ENCODE data around the gene SLFN11.
"Not testable (repeated sequence)": the region's sequence is repeated elsewhere in the genome, so short reads cannot be mapped to it uniquely, and the experiment has no call there.

The SLFN11 gene

DNA sequence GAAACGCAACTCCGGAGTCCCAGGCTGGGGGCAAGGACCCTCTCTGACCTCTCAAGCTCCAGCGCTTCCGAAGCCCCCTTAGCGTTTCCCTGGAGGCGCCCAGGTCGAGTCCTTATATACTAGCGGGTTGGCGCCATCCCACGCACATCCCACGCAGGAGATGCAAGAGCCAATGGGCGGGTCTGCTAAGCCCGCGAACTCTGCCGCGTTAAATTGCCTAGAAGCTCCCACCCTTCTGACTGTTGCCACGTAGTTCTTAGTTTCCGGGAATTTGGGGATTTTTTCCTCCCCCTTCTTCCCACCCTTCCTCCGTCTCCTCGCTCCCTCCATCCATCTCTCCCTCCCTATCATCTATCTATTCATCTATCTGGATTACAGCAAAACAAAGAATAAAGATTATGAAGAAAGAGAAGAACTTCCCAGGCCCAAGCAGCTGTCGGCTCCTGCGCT lies at the start of gene SLFN11:
Gene SLFN11, minus strand, starts transcription at position 88 of the 450 bp plus-strand sequence. CDS start 9,814 bp downstream, outside the sequence.
- Histone ChIP-seq H3K4me3 (ENCODE audit: low read depth, low read length) (peak within 1 kb of the TSS; percentile 61), H3K9me3 (ENCODE audit: control insufficient read depth, insufficient read depth, low read length) (no peaks in the 10 kb centered on the region), H3K36me3 (ENCODE audit: control insufficient read depth, insufficient read depth, low read length) (no peaks in the 10 kb centered on the region), H3K27ac (ENCODE audit: low read depth, low read length) (no peak within 1 kb of the TSS), H3K9ac (ENCODE audit: low read depth, low read length) (no peak within 1 kb of the TSS), H3K27me3 (ENCODE audit: control insufficient read depth, insufficient read depth, low read length) (peaks cover 89% of the 10 kb centered on the region), H3K4me1 (ENCODE audit: control insufficient read depth, insufficient read depth, low read length) (peaks cover 8% of the 10 kb centered on the region)

DNA sequence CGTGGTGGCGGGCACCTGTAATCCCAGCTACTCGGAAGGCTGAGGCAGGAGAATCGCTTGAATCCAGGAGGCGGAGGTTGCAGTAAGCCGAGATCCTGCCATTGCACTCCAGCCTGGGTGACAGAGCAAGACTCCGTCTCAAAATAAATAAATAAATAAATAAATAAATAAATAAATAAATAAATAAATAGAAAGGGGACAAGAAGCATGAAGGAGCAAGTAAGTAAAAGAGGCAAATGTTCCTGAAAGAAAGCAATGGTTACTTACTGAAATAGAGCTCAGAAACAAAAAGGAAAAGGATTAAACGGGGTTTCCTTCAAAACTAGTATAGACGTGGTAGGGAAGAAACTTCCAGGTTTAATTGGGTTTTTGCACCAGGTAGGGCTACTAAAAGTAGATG lies 47.6 kb upstream of the SLFN11 start:
- H3K36me3 ChIP-seq (ENCODE audit: control insufficient read depth, insufficient read depth, low read length) = peaks cover 37% of the 10 kb centered on the region
- H3K4me3 ChIP-seq (ENCODE audit: low read depth, low read length); H3K9ac ChIP-seq (ENCODE audit: low read depth, low read length); H3K27ac ChIP-seq (ENCODE audit: low read depth, low read length); H3K4me1 ChIP-seq (ENCODE audit: control insufficient read depth, insufficient read depth, low read length); H3K27me3 ChIP-seq (ENCODE audit: control insufficient read depth, insufficient read depth, low read length); H3K9me3 ChIP-seq (ENCODE audit: control insufficient read depth, insufficient read depth, low read length): not testable (repeated sequence)

GRCh38 chr17:35416659-35417058 lies 43.2 kb upstream of the SLFN11 start:
- H3K4me3 ChIP-seq (ENCODE audit: low read depth, low read length) = no peak overlapping the region
- no peak overlapping the region for H3K9ac ChIP-seq (ENCODE audit: low read depth, low read length)
- no peaks in the 10 kb centered on the region for H3K9me3 ChIP-seq (ENCODE audit: control insufficient read depth, insufficient read depth, low read length)
- H3K4me1 ChIP-seq (ENCODE audit: control insufficient read depth, insufficient read depth, low read length) = no peaks in the 10 kb centered on the region
- H3K27ac ChIP-seq (ENCODE audit: low read depth, low read length) = no peak overlapping the region
- peaks cover 28% of the 10 kb centered on the region for H3K36me3 ChIP-seq (ENCODE audit: control insufficient read depth, insufficient read depth, low read length)
- no peaks in the 10 kb centered on the region for H3K27me3 ChIP-seq (ENCODE audit: control insufficient read depth, insufficient read depth, low read length)

- H3K9me3 ChIP-seq (ENCODE audit: control insufficient read depth, insufficient read depth, low read length); H3K27ac ChIP-seq (ENCODE audit: low read depth, low read length); H3K4me1 ChIP-seq (ENCODE audit: control insufficient read depth, insufficient read depth, low read length); H3K27me3 ChIP-seq (ENCODE audit: control insufficient read depth, insufficient read depth, low read length); H3K4me3 ChIP-seq (ENCODE audit: low read depth, low read length); H3K9ac ChIP-seq (ENCODE audit: low read depth, low read length): not testable (repeated sequence)
- peaks cover 39% of the 10 kb centered on the region for H3K36me3 ChIP-seq (ENCODE audit: control insufficient read depth, insufficient read depth, low read length)
Measured at GRCh38 chr17:35414707-35415106, 41.3 kb upstream of the SLFN11 start.

GRCh38 chr17:35414247-35414646 lies 40.8 kb upstream of the SLFN11 start:
- Histone ChIP-seq H3K27me3 (ENCODE audit: control insufficient read depth, insufficient read depth, low read length) (no peaks in the 10 kb centered on the region), H3K9ac (ENCODE audit: low read depth, low read length) (no peak overlapping the region), H3K4me3 (ENCODE audit: low read depth, low read length) (no peak overlapping the region), H3K27ac (ENCODE audit: low read depth, low read length) (no peak overlapping the region), H3K36me3 (ENCODE audit: control insufficient read depth, insufficient read depth, low read length) (peaks cover 37% of the 10 kb centered on the region), H3K9me3 (ENCODE audit: control insufficient read depth, insufficient read depth, low read length) (no peaks in the 10 kb centered on the region), H3K4me1 (ENCODE audit: control insufficient read depth, insufficient read depth, low read length) (no peaks in the 10 kb centered on the region)

DNA sequence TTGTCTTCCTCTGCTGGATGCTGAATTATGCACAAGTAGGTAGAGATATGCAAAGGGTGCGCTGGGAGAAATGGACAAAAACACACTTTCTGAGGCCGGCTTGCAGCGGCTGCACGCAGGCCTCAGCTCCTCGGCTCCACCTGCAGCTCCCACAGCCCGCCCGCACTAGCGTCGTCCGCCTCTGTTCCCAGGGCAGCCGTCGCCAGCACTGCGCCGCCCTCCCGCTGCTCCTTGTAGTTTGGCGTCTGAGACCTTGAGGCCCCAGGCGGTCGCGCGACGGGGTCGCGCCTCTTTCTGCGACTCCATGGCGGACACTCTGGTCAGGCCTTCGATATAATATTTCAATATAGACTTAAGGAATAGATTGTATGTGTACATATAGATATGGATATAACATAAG lies 34.1 kb upstream of the SLFN11 start:
- H3K9me3 ChIP-seq (ENCODE audit: control insufficient read depth, insufficient read depth, low read length) = no peaks in the 10 kb centered on the region
- H3K36me3 ChIP-seq (ENCODE audit: control insufficient read depth, insufficient read depth, low read length) = peaks cover 38% of the 10 kb centered on the region
- H3K4me1 ChIP-seq (ENCODE audit: control insufficient read depth, insufficient read depth, low read length) = no peaks in the 10 kb centered on the region
- no peaks in the 10 kb centered on the region for H3K27me3 ChIP-seq (ENCODE audit: control insufficient read depth, insufficient read depth, low read length)
- no peak overlapping the region for H3K4me3 ChIP-seq (ENCODE audit: low read depth, low read length)
- no peak overlapping the region for H3K9ac ChIP-seq (ENCODE audit: low read depth, low read length)
- H3K27ac ChIP-seq (ENCODE audit: low read depth, low read length) = no peak overlapping the region

DNA sequence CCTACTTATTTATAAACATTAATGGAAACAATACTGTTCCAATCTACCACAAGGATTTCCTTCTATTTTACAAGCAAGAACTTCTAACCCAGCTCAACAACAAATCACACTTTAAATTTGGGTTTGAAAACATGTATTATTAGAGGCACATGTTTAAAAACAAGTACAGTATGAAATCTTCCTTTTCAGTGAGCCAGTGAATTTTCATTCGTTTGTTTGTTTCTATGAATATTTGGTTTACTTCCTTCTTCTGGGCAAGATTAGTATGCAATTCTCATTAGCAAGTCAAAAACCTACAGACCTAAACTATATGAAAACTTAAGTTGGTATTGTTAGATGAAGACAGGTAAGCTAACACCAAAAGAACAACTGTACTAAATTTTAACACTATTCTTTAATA lies 33.1 kb upstream of the SLFN11 start:
- Histone ChIP-seq H3K27ac (ENCODE audit: low read depth, low read length) (no peak overlapping the region), H3K9ac (ENCODE audit: low read depth, low read length) (no peak overlapping the region)

DNA sequence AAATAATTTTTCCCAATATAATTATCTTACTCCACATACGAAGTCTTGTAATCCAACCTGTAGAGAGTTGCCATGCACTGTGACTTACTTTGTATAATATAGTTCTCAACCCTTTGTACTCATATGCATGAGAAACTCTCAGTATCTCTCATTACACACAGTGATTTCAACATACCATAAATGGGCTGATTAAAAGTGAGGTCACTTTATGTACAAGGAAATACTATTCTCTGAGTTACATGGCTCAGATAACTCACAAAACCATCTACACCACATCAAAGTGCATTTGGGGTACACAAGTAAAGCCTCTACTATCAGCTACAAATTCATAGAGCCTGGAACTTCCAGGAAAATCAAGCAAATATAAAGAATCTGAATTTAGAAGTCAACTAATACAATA lies 30.9 kb upstream of the SLFN11 start:
- no peak overlapping the region for H3K27ac ChIP-seq (ENCODE audit: low read depth, low read length)
- no peaks in the 10 kb centered on the region for H3K27me3 ChIP-seq (ENCODE audit: control insufficient read depth, insufficient read depth, low read length)
- no peaks in the 10 kb centered on the region for H3K9me3 ChIP-seq (ENCODE audit: control insufficient read depth, insufficient read depth, low read length)
- H3K36me3 ChIP-seq (ENCODE audit: control insufficient read depth, insufficient read depth, low read length) = peaks cover 16% of the 10 kb centered on the region; the same call in 1 of the 2 replicates
- no peak overlapping the region for H3K4me3 ChIP-seq (ENCODE audit: low read depth, low read length)
- H3K4me1 ChIP-seq (ENCODE audit: control insufficient read depth, insufficient read depth, low read length) = no peaks in the 10 kb centered on the region
- no peak overlapping the region for H3K9ac ChIP-seq (ENCODE audit: low read depth, low read length)

More for the DNA sequence above, 33.1 kb upstream of the SLFN11 start:
- no peak overlapping the region for H3K4me3 ChIP-seq (ENCODE audit: low read depth, low read length)
- no peaks in the 10 kb centered on the region for H3K4me1 ChIP-seq (ENCODE audit: control insufficient read depth, insufficient read depth, low read length)
- H3K9me3 ChIP-seq (ENCODE audit: control insufficient read depth, insufficient read depth, low read length) = no peaks in the 10 kb centered on the region
- no peaks in the 10 kb centered on the region for H3K27me3 ChIP-seq (ENCODE audit: control insufficient read depth, insufficient read depth, low read length)
- peaks cover 36% of the 10 kb centered on the region for H3K36me3 ChIP-seq (ENCODE audit: control insufficient read depth, insufficient read depth, low read length)

- H3K9me3 ChIP-seq (ENCODE audit: control insufficient read depth, insufficient read depth, low read length); H3K27ac ChIP-seq (ENCODE audit: low read depth, low read length); H3K4me3 ChIP-seq (ENCODE audit: low read depth, low read length); H3K27me3 ChIP-seq (ENCODE audit: control insufficient read depth, insufficient read depth, low read length); H3K9ac ChIP-seq (ENCODE audit: low read depth, low read length); H3K4me1 ChIP-seq (ENCODE audit: control insufficient read depth, insufficient read depth, low read length); H3K36me3 ChIP-seq (ENCODE audit: control insufficient read depth, insufficient read depth, low read length): not testable (repeated sequence)
Measured at GRCh38 chr17:35393783-35394182, 20.4 kb upstream of the SLFN11 start.

DNA sequence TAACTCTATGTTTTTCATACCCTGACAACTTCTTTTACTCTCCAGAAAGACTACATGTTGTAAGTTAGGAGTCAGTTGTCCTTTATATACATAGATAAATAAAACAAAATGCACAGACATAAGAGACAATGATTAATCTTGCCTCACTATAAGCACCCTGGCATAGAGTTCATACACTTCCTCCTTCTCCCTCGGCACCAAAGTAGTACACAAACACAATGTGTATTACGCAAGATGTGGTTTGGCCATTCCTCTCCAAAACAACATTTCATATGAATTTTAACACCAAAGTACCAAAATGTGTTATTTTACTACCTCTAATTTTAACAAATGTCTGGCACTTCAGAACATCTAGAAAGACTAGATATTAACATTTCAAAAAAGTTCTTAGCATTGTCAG lies 17.2 kb upstream of the SLFN11 start:
- no peaks in the 10 kb centered on the region for H3K36me3 ChIP-seq (ENCODE audit: control insufficient read depth, insufficient read depth, low read length)
- no peak overlapping the region for H3K27ac ChIP-seq (ENCODE audit: low read depth, low read length)
- H3K4me3 ChIP-seq (ENCODE audit: low read depth, low read length) = no peak overlapping the region
- H3K27me3 ChIP-seq (ENCODE audit: control insufficient read depth, insufficient read depth, low read length) = no peaks in the 10 kb centered on the region
- H3K4me1 ChIP-seq (ENCODE audit: control insufficient read depth, insufficient read depth, low read length) = no peaks in the 10 kb centered on the region
- H3K9me3 ChIP-seq (ENCODE audit: control insufficient read depth, insufficient read depth, low read length) = 0 out of 2 replicates have a peak, but pooled peaks cover 3% of the 10 kb centered on the region
- no peak overlapping the region for H3K9ac ChIP-seq (ENCODE audit: low read depth, low read length)

GRCh38 chr17:35390156-35390555 lies 16.7 kb upstream of the SLFN11 start:
- Histone ChIP-seq H3K4me1 (ENCODE audit: control insufficient read depth, insufficient read depth, low read length) (no peaks in the 10 kb centered on the region), H3K9ac (ENCODE audit: low read depth, low read length) (no peak overlapping the region), H3K9me3 (ENCODE audit: control insufficient read depth, insufficient read depth, low read length) (0 out of 2 replicates have a peak, but pooled peaks cover 3% of the 10 kb centered on the region), H3K27ac (ENCODE audit: low read depth, low read length) (no peak overlapping the region), H3K36me3 (ENCODE audit: control insufficient read depth, insufficient read depth, low read length) (no peaks in the 10 kb centered on the region), H3K27me3 (ENCODE audit: control insufficient read depth, insufficient read depth, low read length) (no peaks in the 10 kb centered on the region), H3K4me3 (ENCODE audit: low read depth, low read length) (no peak overlapping the region)

GRCh38 chr17:35387496-35387895 lies 14.1 kb upstream of the SLFN11 start:
- Histone ChIP-seq H3K36me3 (ENCODE audit: control insufficient read depth, insufficient read depth, low read length) (no peaks in the 10 kb centered on the region), H3K9ac (ENCODE audit: low read depth, low read length) (no peak overlapping the region), H3K4me3 (ENCODE audit: low read depth, low read length) (no peak overlapping the region), H3K27me3 (ENCODE audit: control insufficient read depth, insufficient read depth, low read length) (no peaks in the 10 kb centered on the region), H3K9me3 (ENCODE audit: control insufficient read depth, insufficient read depth, low read length) (peaks cover 3% of the 10 kb centered on the region; the same call in 1 of the 2 replicates), H3K4me1 (ENCODE audit: control insufficient read depth, insufficient read depth, low read length) (no peaks in the 10 kb centered on the region), H3K27ac (ENCODE audit: low read depth, low read length) (no peak overlapping the region)
